GM19240 (cell line): ENCODE results near the gene PPP5C.
"Not testable (repeated sequence)": the region's sequence is repeated elsewhere in the genome, so short reads cannot be mapped to it uniquely, and the experiment has no call there.

ENCODE experiments used
- DNase-seq: peaks from one replicate; pipeline ENCODE4 v3.0.0; 2011; ENCODE audit warnings: low spot score; ENCODE audit not compliant: insufficient read length

PPP5C gene

GRCh38 chr19:46385636-46386035 is 38.7 kb downstream of the PPP5C start:
- no peak for DNase-seq

- no peak for DNase-seq
Observed at GRCh38 chr19:46386151-46386550, 39.3 kb downstream of the PPP5C start.

- DNase-seq, result no peak
Observed at GRCh38 chr19:46386996-46387712, 40.3 kb downstream of the PPP5C start.

GRCh38 chr19:46387713-46388130 is 40.8 kb downstream of the PPP5C start:
- DNase-seq, result no peak

- DNase-seq, result no peak
Observed at GRCh38 chr19:46388311-46389095, 41.6 kb downstream of the PPP5C start.

- no peak for DNase-seq
Observed at GRCh38 chr19:46390121-46390858, 43.4 kb downstream of the PPP5C start.

GRCh38 chr19:46390866-46391265 is 44.0 kb downstream of the PPP5C start:
- DNase-seq, result no peak

- no peak for DNase-seq
Observed at GRCh38 chr19:46391296-46392251, 44.7 kb downstream of the PPP5C start.

GRCh38 chr19:46392252-46392801 is 45.4 kb downstream of the PPP5C start:
- DNase-seq, result no peak

- no peak for DNase-seq
Observed at GRCh38 chr19:46392837-46393236, 46.0 kb downstream of the PPP5C start.

GRCh38 chr19:46393456-46394401 is 46.8 kb downstream of the PPP5C start:
- no peak for DNase-seq

- no peak for DNase-seq
Observed at GRCh38 chr19:46394402-46394797, 47.5 kb downstream of the PPP5C start.

- not testable (repeated sequence) for DNase-seq
Observed at GRCh38 chr19:46397801-46398479, 51.1 kb downstream of the PPP5C start.

- no peak for DNase-seq
Observed at GRCh38 chr19:46402725-46403124, 55.8 kb downstream of the PPP5C start.

- no peak for DNase-seq
Observed at GRCh38 chr19:46404055-46404752, 57.3 kb downstream of the PPP5C start.

GRCh38 chr19:46404753-46405468 is 58.0 kb downstream of the PPP5C start:
- DNase-seq, result no peak

GRCh38 chr19:46406976-46407375 is 60.1 kb downstream of the PPP5C start:
- DNase-seq, result no peak
